K562 treated with DMSO at 1 percent for 48 hours (cell line): ENCODE data around the gene KRTAP20-3. TPM values are rescaled to one million over a fixed set of nuclear protein-coding genes. Genes with fewer than 3 reads are reported as not detected.

Experiments
- total RNA-seq: library from RNA; unstranded; fragments of 300-600 nt; gene quantifications from 2 replicates; pipeline ENCODE4 v1.2.3, GENCODE V29; 2022; ENCODE audit warnings: low replicate concordance; ENCODE audit errors: extremely low read depth

KRTAP20-3 gene
- not detected in 2 replicates for total RNA-seq

GRCh38 chr21:30642564-30642963 lies at the start of gene KRTAP20-3:
Gene KRTAP20-3, plus strand, starts transcription at chr21:30642864.

GRCh38 chr21:30598802-30599201 lies 43.9 kb upstream of the KRTAP20-3 start, which contains the start of gene KRTAP6-2:
Gene KRTAP6-2, minus strand, starts transcription at chr21:30598902. Its CDS starts 28 bp downstream, at chr21:30598874.

GRCh38 chr21:30600787-30601186 lies 41.9 kb upstream of the KRTAP20-3 start, which contains the start of gene KRTAP22-1:
Gene KRTAP22-1, plus strand, starts transcription at chr21:30601087.

GRCh38 chr21:30613836-30614235 lies 28.8 kb upstream of the KRTAP20-3 start, which contains the start of gene KRTAP6-1:
Gene KRTAP6-1, minus strand, starts transcription at chr21:30613930. Its CDS starts 26 bp downstream, at chr21:30613904.

GRCh38 chr21:30616125-30616524 lies 26.5 kb upstream of the KRTAP20-3 start, which contains the start of gene KRTAP20-1:
Gene KRTAP20-1, plus strand, starts transcription at chr21:30616425. Its CDS starts 30 bp downstream, at chr21:30616455.

GRCh38 chr21:30620522-30620921 lies 22.1 kb upstream of the KRTAP20-3 start, which contains the start of gene KRTAP20-4:
Gene KRTAP20-4, plus strand, starts transcription at chr21:30620627.

GRCh38 chr21:30634906-30635305 lies 7.8 kb upstream of the KRTAP20-3 start, which contains the start of gene KRTAP20-2:
Gene KRTAP20-2, plus strand, starts transcription at chr21:30635206. Its CDS starts 58 bp downstream, at chr21:30635264.

Other genes with a start within 250 kb of the KRTAP20-3 start
- not detected in 2 replicates for gene KRTAP13-1, start 246.8 kb upstream of the KRTAP20-3 start, total RNA-seq
- gene KRTAP13-3, start 216.9 kb upstream of the KRTAP20-3 start, total RNA-seq: not detected in 2 replicates
- not detected in 2 replicates for gene KRTAP13-4, start 212.6 kb upstream of the KRTAP20-3 start, total RNA-seq
- gene KRTAP15-1, start 202.6 kb upstream of the KRTAP20-3 start, total RNA-seq: not detected in 2 replicates
- gene KRTAP19-1, start 162.5 kb upstream of the KRTAP20-3 start, total RNA-seq: not detected in 2 replicates
- not detected in 2 replicates for gene KRTAP19-2, start 155.4 kb upstream of the KRTAP20-3 start, total RNA-seq
- not detected in 2 replicates for gene KRTAP19-3, start 150.9 kb upstream of the KRTAP20-3 start, total RNA-seq
- gene KRTAP19-4, start 145.7 kb upstream of the KRTAP20-3 start, total RNA-seq: not detected in 2 replicates
- gene KRTAP19-5, start 140.7 kb upstream of the KRTAP20-3 start, total RNA-seq: not detected in 2 replicates
- not detected in 2 replicates for gene KRTAP19-6, start 101.0 kb upstream of the KRTAP20-3 start, total RNA-seq
- gene KRTAP19-7, start 81.5 kb upstream of the KRTAP20-3 start, total RNA-seq: not detected in 2 replicates
- not detected in 2 replicates for gene KRTAP22-2, start 52.5 kb upstream of the KRTAP20-3 start, total RNA-seq
- gene KRTAP6-3, start 50.4 kb upstream of the KRTAP20-3 start, total RNA-seq: not detected in 2 replicates
- not detected in 2 replicates for gene KRTAP6-2, start 44.0 kb upstream of the KRTAP20-3 start, total RNA-seq
- not detected in 2 replicates for gene KRTAP22-1, start 41.8 kb upstream of the KRTAP20-3 start, total RNA-seq
- gene KRTAP6-1, start 28.9 kb upstream of the KRTAP20-3 start, total RNA-seq: not detected in 2 replicates
- not detected in 2 replicates for gene KRTAP20-1, start 26.4 kb upstream of the KRTAP20-3 start, total RNA-seq
- not detected in 2 replicates for gene KRTAP20-4, start 22.2 kb upstream of the KRTAP20-3 start, total RNA-seq
- gene KRTAP20-2, start 7.7 kb upstream of the KRTAP20-3 start, total RNA-seq: not detected in 2 replicates
- not detected in 2 replicates for gene KRTAP21-3, start 75.9 kb downstream of the KRTAP20-3 start, total RNA-seq
- gene KRTAP21-2, start 104.4 kb downstream of the KRTAP20-3 start, total RNA-seq: not detected in 2 replicates
- gene KRTAP21-1, start 112.6 kb downstream of the KRTAP20-3 start, total RNA-seq: not detected in 2 replicates
- not detected in 2 replicates for gene KRTAP8-1, start 170.4 kb downstream of the KRTAP20-3 start, total RNA-seq
- not detected in 2 replicates for gene KRTAP7-1, start 186.9 kb downstream of the KRTAP20-3 start, total RNA-seq
- gene KRTAP11-1, start 238.7 kb downstream of the KRTAP20-3 start, total RNA-seq: not detected in 2 replicates